ENCODE results near the gene ZNF592. TPM values are rescaled to one million over a fixed set of nuclear protein-coding genes. Genes with fewer than 3 reads are reported as not detected.

Gene ZNF592
- total and polyA plus RNA-seq, 9 of the 15 experiments (the other 6 are each of a cell fraction or from before 2014, with no cell fraction given) = 0.88 to 23.8 (median 7.4) TPM

- POLR2A ChIA-PET = no interaction called here
- in situ Hi-C loops (cut with MboI) (no loop called here), intact Hi-C loops (cut with micrococcal nuclease) (no loop called here)
- no peak for FAIRE-seq
- TF ChIP-seq, protein P1, sequence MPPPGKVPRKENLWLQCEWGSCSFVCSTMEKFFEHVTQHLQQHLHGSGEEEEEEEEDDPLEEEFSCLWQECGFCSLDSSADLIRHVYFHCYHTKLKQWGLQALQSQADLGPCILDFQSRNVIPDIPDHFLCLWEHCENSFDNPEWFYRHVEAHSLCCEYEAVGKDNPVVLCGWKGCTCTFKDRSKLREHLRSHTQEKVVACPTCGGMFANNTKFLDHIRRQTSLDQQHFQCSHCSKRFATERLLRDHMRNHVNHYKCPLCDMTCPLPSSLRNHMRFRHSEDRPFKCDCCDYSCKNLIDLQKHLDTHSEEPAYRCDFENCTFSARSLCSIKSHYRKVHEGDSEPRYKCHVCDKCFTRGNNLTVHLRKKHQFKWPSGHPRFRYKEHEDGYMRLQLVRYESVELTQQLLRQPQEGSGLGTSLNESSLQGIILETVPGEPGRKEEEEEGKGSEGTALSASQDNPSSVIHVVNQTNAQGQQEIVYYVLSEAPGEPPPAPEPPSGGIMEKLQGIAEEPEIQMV (tag; conservative IDR thresholded peaks at IDR 0.05; ENCODE audit: low read depth) = no peak
- TF ChIP-seq HNRNPK (IDR thresholded peaks at IDR 0.05; ENCODE audit: low read depth, low read length, poor library complexity, severe bottlenecking) (no peak), MAFF (IDR thresholded peaks at IDR 0.05; ENCODE audit: low read length) (no peak), ZNF830 (CRISPR knock-in tag; IDR thresholded peaks at IDR 0.05) (no peak), STAT5A (IDR thresholded peaks at IDR 0.05; ENCODE audit: borderline replicate concordance, low read length) (no peak), ZNF212 (CRISPR knock-in tag; IDR thresholded peaks at IDR 0.05) (no peak), E2F3 (CRISPR knock-in tag; IDR thresholded peaks at IDR 0.05) (no peak)
- TF ChIP-seq, protein P2, sequence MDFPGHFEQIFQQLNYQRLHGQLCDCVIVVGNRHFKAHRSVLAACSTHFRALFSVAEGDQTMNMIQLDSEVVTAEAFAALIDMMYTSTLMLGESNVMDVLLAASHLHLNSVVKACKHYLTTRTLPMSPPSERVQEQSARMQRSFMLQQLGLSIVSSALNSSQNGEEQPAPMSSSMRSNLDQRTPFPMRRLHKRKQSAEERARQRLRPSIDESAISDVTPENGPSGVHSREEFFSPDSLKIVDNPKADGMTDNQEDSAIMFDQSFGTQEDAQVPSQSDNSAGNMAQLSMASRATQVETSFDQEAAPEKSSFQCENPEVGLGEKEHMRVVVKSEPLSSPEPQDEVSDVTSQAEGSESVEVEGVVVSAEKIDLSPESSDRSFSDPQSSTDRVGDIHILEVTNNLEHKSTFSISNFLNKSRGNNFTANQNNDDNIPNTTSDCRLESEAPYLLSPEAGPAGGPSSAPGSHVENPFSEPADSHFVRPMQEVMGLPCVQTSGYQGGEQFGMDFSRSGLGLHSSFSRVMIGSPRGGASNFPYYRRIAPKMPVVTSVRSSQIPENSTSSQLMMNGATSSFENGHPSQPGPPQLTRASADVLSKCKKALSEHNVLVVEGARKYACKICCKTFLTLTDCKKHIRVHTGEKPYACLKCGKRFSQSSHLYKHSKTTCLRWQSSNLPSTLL (IDR thresholded peaks at IDR 0.05) = no peak
- Histone ChIP-seq H3K9ac (ENCODE audit: insufficient read depth in 1 of 2, low read depth in 2 of 2, low read length in 2 of 2) (no peak overlapping the region), H3K27me3 (ENCODE audit: control insufficient read depth in 2 of 2, insufficient read depth in 2 of 2, low read length in 2 of 2) (no peaks in the 10 kb centered on the region), H3K36me3 (ENCODE audit: control insufficient read depth, insufficient read depth, low read length) (peaks cover 80% of the 10 kb centered on the region), H3K4me1 (replicated peaks in 1 of 2; ENCODE audit: control insufficient read depth in 2 of 2, insufficient read depth in 2 of 2, low read length in 2 of 2) (no peaks in the 10 kb centered on the region), H3K4me3 (no peak overlapping the region), H3K9me1 (ENCODE audit: control insufficient read depth, insufficient read depth, low read length) (no peaks in the 10 kb centered on the region), H2AFZ (ENCODE audit: low read depth, low read length) (no peak overlapping the region), H3K9me3 (replicated peaks; ENCODE audit: control insufficient read depth, insufficient read depth, low read depth, low read length) (no peaks in the 10 kb centered on the region), H3K79me2 (ENCODE audit: control insufficient read depth, insufficient read depth, low read length) (no peaks in the 10 kb centered on the region), H4K20me1 (replicated peaks; ENCODE audit: control insufficient read depth, insufficient read depth, low read length) (no peaks in the 10 kb centered on the region), H3K27ac (ENCODE audit: extremely low read depth, low read depth, low read length) (no peak overlapping the region), H3K4me2 (ENCODE audit: insufficient read depth, low read length) (no peak overlapping the region)
- CTCF ChIA-PET (ENCODE audit: low intra/inter-chr PET ratio) = no interaction called here
- DNase-seq (ENCODE audit: extremely low read depth in 1 of 4, low spot score in 3 of 4) = no peak
- 97% methylated on average over 4 of the region's 4 CpGs for WGBS (ENCODE audit: insufficient coverage, low coverage, missing lambda C conversion rate)
- BruUV-seq (replicated peaks) = no TSS peak
- ATAC-seq = no peak
These were observed 48.8 kb downstream of the ZNF592 start for GRCh38 chr15:84797212-84797611.

Data from K562 (cell line).